ENCODE data around the gene PPP2R2C.

The PPP2R2C gene

GRCh38 chr4:6467600-6467999, 4.8 kb downstream of the PPP2R2C start:
- DNase-seq: no peak

GRCh38 chr4:6466756-6467381, 5.5 kb downstream of the PPP2R2C start:
- DNase-seq: no peak

- no peak for DNase-seq
Measured at GRCh38 chr4:6465955-6466354, 6.5 kb downstream of the PPP2R2C start.

GRCh38 chr4:6464842-6465588, 7.4 kb downstream of the PPP2R2C start:
- no peak for DNase-seq

GRCh38 chr4:6463311-6464289, 8.8 kb downstream of the PPP2R2C start:
- no peak for DNase-seq

- DNase-seq: no peak
Measured at GRCh38 chr4:6461301-6462165, 10.9 kb downstream of the PPP2R2C start.

- DNase-seq: no peak
Measured at GRCh38 chr4:6460876-6461275, 11.5 kb downstream of the PPP2R2C start.

- DNase-seq: no peak
Measured at GRCh38 chr4:6458528-6458927, 13.9 kb downstream of the PPP2R2C start.

- DNase-seq: no peak
Measured at GRCh38 chr4:6456450-6456849, 16.0 kb downstream of the PPP2R2C start.

GRCh38 chr4:6454112-6454910, 18.1 kb downstream of the PPP2R2C start:
- DNase-seq: no peak

GRCh38 chr4:6453688-6453990, 18.8 kb downstream of the PPP2R2C start:
- no peak for DNase-seq

- no peak for DNase-seq
Measured at GRCh38 chr4:6452897-6453687, 19.3 kb downstream of the PPP2R2C start.

GRCh38 chr4:6452116-6452896, 20.1 kb downstream of the PPP2R2C start:
- no peak for DNase-seq

- DNase-seq: no peak
Measured at GRCh38 chr4:6451309-6451708, 21.1 kb downstream of the PPP2R2C start.

GRCh38 chr4:6450709-6451108, 21.7 kb downstream of the PPP2R2C start:
- DNase-seq: no peak

GRCh38 chr4:6449746-6450369, 22.6 kb downstream of the PPP2R2C start:
- DNase-seq: no peak

- no peak for DNase-seq
Measured at GRCh38 chr4:6449335-6449734, 23.1 kb downstream of the PPP2R2C start.

GRCh38 chr4:6448476-6449170, 23.8 kb downstream of the PPP2R2C start:
- DNase-seq: no peak

- no peak for DNase-seq
Measured at GRCh38 chr4:6447672-6448171, 24.7 kb downstream of the PPP2R2C start.

Data from activated CD4-positive, alpha-beta T cell treated with anti-CD3 and anti-CD28 coated beads, Interleukin-2, amount 50 U/mL, for 1 hour (primary cell).